GM21825 (cell line): ENCODE measurements around the gene MAP4K3.

Source experiments
- ATAC-seq: cut with Tn5 transposase; IDR thresholded peaks from one replicate; pipeline ENCODE4 v1.9.1; 2021; ENCODE audit warnings: mild to moderate bottlenecking, moderate library complexity; ENCODE audit not compliant: unreplicated experiment

MAP4K3 gene

GRCh38 chr2:39313575-39313974, 123.5 kb downstream of the MAP4K3 start:
- ATAC-seq: no peak

DNA sequence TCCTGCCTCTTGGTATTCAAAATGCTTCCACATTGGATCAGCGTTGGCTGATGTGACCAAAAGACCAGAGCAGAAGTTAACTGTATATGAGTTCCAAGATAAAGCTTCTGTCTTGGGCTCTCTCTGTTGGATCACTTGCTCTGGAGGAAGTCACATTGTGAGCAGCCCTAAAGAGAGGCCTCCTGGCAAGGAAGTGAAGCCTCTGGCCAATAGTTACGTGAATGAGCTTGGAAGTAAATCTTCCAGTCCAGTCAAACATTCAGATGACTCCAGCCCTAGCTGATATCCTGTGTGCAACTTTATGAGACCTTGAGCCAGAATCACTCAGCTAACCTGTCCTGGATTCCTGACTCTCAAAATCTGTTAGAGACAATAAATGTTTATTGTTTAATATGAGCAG, 125.6 kb downstream of the MAP4K3 start:
- ATAC-seq: no peak

GRCh38 chr2:39308778-39309177, 128.3 kb downstream of the MAP4K3 start:
- no peak for ATAC-seq

DNA sequence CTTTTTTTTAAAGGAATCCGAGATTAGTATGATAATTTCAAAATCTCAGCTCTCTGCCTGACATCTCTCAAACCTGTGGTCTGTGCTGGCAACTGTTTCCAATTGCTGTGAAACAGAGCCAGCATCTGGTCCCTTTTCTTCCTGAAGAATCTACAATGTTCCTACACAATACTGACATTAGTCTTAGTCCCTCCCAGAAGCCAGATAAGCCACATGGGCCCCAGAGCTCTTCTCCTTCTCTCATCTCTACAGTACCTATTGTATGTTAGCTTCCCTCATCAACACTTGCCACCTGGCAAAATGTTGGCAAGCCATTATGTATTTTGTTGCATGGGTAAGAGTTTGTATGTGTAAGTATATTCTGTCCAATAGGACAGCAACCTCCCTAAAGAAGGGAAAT, 130.5 kb downstream of the MAP4K3 start:
- no peak for ATAC-seq

DNA sequence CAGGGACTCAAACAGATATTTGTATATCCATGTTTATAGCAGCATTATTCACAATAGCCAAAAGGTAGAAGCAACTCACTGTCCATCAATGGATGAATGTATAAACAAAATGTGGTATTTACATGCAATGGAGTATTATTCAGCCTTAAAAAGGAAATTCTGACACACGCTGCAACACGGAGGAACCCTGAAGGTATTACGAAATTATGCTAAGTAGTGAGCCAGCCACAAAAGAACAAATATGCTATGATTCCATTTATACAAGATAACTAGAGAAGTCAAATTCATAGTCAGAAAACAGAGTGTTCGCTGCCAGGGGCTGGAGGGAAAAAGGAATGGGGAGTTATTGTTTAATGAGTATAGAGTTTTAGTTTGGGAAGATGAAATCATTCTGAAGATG, 132.4 kb downstream of the MAP4K3 start:
- no peak for ATAC-seq

GRCh38 chr2:39304200-39304599, 132.9 kb downstream of the MAP4K3 start:
- ATAC-seq: no peak

DNA sequence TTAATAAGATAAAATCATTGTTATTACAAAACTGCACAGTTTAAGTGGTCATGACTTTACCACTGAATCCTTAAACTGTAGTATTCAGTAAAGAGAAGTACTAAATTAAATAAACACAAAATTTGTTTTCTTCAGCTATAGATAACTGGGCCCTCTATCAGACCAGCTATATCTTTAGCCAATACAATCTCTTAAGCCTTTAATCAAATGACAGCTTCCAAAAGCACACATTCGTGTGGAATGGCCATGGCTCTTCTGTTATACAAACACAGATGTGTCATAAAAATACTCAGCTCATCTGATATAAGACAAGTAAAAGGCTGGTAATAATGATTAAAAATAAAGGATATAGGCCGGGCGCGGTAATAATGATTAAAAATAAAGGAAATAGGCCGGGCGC, 135.7 kb downstream of the MAP4K3 start:
- no peak for ATAC-seq

GRCh38 chr2:39300044-39300978, 136.8 kb downstream of the MAP4K3 start:
- no peak for ATAC-seq

DNA sequence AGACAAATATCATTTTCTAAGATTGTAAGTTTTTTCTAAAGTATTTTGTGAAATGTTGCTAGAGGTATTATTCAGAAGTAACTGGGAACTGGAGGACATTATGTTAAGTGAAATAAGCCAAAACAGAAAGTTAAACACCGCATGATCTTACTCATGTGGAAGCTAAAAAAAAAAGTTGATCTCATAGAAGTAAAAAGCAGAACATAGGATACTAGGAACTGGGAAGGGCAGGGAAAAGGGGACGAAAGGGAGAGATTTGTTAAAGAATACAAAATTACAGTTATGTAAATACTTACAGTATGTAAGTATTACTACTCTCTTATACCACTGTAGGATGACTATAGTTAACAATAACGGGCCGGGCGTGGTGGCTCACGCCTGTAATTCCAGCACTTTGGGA, 146.7 kb downstream of the MAP4K3 start:
- no peak for ATAC-seq

DNA sequence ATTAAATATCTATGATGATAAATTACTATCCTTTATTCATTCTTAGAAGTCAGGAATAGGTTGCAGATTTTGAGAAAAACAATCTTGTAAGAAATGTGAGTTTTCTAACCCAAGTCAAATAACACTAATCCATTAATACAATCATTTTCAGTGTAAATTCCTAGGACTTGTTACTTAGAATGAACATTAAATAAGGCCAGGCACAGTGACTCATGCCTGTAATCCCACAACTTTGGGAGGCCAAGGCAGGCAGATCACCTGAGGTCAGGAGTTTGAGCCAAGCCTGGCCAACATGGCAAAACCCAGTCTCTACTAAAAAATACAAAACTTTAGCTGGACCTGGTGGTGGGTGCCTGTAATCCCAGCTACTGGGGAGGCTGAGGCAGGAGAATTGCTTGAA, 147.5 kb downstream of the MAP4K3 start:
- no peak for ATAC-seq

- no peak for ATAC-seq
These were observed 153.5 kb downstream of the MAP4K3 start for GRCh38 chr2:39283561-39283960.

DNA sequence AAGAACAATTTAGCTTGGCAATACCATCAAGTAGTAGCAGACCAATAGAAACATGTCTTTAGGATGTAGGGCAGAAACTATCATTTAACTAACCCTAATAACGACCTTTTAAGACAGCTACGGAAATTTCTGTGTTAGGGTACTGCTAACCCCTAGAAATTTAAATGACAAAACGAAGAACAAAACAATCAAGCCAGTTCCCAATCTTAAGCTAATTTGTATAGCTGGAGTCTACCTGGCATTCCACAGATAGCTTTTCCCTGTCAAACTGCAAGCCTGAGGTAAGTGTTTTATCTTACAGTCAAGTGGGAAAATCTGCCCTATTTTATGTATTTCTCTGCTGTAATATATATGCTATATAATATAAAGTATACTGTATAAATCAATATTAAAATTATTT, 155.7 kb downstream of the MAP4K3 start:
- no peak for ATAC-seq

DNA sequence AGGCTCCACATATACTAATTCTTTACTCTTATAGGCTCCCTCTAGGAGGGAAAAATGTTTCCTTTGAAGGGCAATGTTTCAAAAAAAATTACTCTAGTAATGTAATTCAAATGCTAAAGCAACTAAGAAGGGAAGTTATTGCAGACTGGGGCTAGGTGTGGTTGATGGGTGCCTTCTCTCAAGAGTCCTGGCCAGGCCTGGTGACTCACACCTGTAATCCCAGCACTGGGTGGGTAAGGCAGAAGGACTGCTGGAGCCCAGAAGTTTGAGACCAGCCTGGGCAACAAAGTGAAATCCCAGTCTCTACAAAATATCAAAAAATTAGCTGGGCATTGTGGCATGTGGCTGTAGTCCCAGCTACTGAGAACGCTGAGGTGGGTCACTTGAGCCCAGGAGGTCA, 162.1 kb downstream of the MAP4K3 start:
- ATAC-seq: no peak

DNA sequence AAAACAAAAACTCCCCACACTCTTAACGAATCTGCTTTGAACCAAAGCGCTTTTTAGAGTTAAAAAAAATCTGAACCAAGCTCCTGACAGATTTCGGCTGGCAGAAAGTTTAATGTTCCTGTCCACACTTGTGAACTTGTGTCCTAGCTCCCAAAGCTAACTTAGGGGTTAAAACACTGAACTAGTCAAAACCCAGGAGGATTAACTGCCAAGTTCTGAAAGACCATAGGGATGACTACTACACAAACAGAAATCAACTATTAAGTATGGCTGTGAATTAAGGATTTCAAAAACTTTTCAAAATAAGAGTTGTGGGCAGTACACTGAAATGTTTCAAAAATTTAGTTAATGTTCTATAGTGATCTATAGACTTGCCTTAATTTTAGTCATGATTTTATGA, 167.1 kb downstream of the MAP4K3 start:
- ATAC-seq: no peak

- ATAC-seq: no peak
These were observed 170.1 kb downstream of the MAP4K3 start for GRCh38 chr2:39266916-39267434.

DNA sequence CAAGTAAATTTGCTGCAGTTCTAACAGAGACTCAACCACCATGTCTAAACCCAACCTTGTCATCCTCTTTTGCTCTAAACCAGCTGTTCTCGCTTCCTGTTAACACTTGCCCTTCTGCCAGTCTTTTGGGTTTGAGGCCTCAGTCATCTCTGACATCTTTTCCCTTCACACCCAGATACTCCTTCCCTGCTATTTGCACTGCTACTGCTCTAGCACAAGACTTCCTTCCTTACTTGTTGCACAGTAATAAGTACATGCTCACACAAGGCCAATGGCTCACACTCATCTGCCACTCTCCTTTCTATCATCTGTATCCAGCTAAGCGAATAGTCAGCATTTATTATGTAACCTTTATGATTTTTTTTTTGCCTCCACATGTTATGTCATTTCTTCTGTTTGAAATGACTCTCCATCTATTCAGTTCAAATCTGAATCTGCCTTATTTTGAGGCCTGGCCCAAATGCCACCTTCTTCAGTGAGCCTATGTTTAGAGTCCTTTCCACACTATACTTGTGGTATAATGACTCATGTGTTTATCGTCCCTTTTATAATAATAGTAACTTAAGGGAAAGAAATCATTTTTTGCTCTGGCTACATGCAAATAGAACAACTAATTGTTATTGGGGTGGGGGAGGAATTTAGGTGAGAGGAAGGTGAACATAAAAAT, 170.8 kb downstream of the MAP4K3 start:
- peak; percentile 76 for ATAC-seq

GRCh38 chr2:39265315-39265714, 171.8 kb downstream of the MAP4K3 start:
- ATAC-seq: no peak

- ATAC-seq: peak; percentile 59
These were observed 172.4 kb downstream of the MAP4K3 start for GRCh38 chr2:39264733-39265132.

- no peak for ATAC-seq
These were observed 177.0 kb downstream of the MAP4K3 start for GRCh38 chr2:39260087-39260486.

- ATAC-seq: no peak
These were observed 181.0 kb downstream of the MAP4K3 start for GRCh38 chr2:39256040-39256439.

DNA sequence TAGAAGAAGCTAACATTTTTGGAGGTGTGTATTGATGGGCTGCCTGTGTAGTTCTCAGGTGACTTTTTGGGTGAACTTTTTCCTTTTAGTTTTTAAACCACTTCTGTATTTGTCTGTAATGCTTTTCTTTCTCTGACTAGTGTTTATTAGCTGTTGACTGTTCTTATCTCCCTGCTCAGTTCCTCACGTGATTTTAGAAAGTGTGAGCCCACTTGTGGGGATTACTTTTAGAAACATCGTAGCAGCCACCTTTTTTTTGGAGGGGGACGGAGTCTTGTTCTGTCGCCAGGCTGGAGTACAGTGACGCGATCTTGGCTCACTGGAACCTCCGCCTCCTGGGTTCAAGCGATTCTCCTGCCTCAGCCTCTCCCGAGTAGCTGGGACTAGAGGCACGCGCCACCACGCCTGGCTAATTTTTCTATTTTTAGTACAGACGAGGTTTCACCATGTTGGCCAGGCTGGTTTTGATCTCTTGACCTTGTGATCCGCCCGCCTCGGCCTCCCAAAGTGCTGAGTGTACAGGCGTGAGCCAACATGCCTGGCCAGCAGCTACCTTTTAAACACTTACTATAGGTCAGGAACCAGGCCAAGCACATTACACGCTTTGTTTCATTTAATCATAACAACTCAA, 184.1 kb downstream of the MAP4K3 start:
- no peak for ATAC-seq
